Fibroblast of gingiva (primary cell): Measurements from ENCODE around the gene IKZF1.

Experiments used
- DNase-seq: peaks from one replicate; pipeline ENCODE4 v3.0.0-alpha.2; 2011; ENCODE audit warnings: low read depth

The IKZF1 gene

DNA sequence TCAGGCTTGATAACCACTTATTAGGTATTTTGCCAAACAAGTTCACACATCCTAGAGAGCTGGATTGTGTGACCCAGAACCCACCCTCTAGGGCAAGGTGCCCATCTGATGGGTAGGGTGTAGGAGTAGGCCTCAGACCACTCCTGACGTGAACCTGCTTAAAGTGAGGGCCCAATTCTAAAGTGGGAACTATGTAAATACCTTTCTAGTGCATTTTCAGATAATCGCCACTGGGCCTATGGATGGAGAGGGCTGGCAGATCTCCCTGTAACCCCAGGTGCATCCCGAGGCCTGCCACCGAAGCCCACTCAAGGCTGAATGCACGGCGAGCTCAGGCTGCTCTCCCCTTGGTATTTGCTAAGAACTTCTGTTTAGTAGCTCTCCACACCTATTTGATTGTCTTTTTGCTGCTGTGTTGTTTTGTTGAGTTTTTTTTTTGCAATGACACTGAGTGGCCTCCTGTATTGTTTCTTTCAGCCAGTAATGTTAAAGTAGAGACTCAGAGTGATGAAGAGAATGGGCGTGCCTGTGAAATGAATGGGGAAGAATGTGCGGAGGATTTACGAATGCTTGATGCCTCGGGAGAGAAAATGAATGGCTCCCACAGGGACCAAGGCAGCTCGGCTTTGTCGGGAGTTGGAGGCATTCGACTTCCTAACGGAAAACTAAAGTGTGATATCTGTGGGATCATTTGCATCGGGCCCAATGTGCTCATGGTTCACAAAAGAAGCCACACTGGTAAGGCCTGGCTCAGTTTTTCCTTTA is 71.7 kb downstream of the IKZF1 start:
- DNase-seq = no peak

DNA sequence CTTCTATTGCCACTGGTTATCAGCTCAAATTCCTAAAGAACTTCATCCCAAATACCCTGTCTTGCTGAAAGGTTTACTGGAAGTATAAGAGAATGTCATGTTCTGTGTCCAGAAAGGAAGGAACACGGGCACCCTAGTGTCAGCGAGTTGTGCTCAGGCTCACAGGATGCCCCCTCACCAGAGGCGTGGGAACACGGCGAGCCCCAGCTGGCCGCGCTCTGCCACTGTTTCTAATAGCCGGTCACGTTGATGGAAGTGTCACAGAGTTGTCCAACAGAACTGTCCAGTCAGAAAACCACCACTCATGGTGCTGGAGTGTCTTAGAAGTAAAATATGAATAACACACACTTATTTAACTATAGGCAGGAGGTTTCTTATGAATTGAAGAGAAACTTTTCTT is 72.8 kb downstream of the IKZF1 start:
- DNase-seq = no peak

DNA sequence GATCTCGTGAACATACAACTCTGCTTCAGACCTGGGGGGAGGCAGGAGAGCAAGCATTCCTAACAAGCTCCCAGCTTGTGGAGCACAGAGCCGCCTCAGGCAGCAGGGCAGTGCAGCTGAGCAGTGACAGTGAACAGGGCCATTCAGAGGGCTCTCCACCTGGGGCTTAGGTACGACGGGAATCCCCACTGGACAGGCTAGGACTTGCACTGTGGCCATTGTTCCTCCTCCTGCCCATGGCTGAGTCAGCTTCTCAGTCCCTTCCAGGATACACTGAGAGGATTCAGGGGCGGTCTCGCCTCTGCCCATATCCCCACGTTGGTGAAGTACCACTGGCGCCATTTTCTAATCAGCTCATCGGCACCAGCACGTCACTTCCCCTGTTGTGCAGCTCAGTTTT is 74.6 kb downstream of the IKZF1 start:
- no peak for DNase-seq

DNA sequence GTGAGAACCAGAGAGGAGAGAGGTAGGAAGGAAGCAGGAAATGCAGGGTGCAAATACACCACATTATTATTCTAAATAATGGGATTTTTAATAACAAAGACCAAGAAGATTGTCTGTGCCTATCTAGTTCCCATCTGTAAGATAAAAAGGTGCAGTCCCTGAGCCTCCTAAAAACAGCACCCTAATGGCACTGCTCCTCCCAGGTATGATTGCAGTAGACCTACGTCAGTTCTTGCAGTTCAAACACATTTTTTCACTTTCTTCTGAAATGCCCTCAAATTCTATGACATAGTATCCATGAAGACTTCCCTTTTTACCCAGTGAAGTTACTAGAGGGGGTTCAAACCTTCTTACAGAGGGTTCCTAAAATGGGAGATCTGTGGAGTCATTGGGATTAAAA is 75.0 kb downstream of the IKZF1 start:
- DNase-seq = no peak

DNA sequence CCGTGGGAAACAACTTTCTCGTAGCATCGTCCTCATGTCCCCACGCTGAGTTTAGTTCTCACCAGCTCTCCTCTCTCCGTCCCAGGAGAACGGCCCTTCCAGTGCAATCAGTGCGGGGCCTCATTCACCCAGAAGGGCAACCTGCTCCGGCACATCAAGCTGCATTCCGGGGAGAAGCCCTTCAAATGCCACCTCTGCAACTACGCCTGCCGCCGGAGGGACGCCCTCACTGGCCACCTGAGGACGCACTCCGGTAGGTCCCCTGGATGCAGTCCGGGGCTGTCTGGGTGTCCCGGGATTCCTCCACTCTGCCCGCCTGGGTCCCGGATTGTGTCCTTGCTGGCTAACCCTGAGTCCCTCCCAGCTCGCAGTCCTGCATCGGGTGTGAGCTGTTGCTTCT is 77.9 kb downstream of the IKZF1 start:
- DNase-seq = no peak

DNA sequence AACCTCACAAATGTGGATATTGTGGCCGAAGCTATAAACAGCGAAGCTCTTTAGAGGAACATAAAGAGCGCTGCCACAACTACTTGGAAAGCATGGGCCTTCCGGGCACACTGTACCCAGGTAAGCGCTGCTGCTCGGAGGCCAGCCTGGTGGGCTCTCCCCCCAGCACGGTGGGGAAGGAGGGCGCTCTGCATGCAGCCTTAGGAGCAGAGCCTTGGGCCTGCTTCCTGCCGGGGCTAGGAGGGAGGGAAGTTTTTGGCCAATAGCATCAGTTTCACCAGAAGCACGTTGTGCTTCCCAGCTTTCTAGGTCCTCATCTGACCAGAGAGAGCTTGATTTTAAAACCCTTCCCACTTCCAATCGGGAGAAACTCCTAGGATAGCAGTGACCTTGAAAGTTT is 82.8 kb downstream of the IKZF1 start:
- no peak for DNase-seq

DNA sequence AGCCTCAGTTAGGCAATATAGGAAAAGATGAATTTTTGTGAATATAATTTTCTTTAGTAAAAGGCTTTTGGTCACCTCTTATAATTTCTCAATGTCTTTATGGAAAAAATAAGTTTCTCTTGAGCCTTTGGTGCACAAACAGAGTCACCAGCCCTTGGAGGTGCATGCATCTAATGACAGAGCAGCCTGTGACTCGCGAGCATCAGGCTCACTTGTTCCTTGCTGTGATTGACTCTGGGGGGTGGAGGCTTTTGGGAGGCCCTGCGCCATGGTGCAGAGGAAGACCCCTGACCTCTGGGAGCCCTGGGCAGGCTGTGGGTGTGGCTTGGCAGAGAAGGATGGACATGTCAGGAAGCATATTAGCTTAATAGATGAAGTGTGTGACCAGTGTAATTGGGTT is 85.4 kb downstream of the IKZF1 start:
- DNase-seq = no peak

DNA sequence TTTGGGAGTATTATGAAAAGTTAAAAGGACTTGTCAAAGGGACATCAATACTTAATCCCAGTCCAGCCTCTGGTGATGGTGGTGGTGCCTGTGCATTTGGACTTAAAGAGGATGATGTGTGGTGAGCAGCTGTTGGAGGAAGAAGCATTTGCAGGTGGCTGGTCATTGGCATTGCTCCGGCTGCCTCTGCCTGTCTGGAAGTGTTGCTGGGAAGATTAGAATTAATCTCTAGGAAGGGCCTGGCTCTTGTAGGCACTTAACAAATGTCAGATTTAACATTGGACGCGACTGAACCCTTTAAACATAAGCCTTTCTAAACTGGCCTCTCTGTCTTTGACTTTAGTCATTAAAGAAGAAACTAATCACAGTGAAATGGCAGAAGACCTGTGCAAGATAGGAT is 86.9 kb downstream of the IKZF1 start:
- DNase-seq = no peak

DNA sequence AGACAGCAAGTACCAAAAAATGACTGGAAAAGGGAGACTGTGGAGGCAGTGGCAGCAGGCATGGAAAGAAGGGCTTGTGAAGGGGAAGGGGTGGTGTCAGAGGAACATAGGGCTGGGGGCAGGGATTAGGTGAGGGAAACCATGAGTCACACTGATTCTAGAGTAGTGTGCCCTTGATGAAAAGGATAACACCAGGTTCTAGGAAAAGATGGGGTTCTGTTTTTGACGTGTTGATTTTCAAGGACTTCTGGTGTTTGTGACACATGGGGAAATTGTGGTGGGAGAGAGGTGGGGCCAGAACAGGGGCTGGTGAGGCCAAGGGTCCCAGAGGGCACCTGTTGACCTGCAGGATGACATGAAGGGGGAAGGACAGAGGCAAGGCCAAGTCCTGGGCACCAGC is 88.6 kb downstream of the IKZF1 start:
- DNase-seq = no peak

DNA sequence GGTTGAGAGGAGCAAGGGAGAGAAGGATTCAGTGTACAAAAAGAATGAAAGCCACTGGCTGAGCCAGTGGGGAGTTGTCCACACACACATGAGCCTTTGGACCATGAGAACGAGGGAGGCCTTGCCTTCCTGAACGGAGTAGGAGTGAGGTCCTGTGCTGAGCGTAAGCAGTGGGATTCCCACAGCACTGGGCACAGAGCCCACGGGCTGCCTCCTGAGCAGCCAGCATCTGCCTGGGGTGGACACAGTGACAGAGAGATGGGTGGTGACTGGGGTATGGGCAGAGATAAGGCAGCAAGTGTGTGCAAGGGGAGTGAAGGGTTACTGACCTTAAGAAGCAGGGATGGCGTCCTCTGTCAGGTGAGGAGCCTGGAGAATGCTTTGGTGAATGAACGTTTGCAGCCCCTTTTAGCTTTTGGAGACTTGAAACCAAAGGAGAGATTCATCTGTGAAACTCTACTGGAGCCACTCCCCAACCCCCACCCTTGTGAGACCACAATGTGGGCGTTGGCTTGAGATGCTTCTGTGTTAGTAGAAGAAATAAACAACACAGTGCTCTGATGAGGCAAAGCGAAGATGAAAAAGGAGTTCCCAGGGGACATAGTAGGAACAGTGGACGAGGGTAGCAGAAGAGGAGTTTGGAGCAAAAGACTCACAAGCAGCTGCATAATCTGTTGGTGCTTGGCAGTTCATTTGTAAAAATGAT is 89.2 kb downstream of the IKZF1 start:
- no peak for DNase-seq

DNA sequence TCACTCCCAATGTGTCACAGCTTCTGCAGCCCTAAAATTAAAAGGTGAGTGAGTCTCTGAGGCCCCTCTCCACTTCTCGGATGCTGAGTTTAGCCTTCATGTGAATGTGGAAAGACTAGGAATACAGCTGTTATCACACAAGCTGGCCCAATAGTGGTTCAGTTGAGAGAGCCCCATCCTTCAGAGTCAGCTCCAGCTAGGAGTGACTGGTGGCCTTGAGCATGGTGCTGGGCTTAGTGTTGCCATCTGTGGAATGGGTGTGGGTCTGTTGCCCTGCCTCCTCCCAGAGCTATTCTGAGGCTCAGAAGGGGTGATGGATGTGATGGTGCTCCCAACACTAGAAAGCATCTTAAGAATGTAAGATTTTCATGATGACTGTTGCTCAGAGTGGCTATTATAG is 89.8 kb downstream of the IKZF1 start:
- DNase-seq = no peak

DNA sequence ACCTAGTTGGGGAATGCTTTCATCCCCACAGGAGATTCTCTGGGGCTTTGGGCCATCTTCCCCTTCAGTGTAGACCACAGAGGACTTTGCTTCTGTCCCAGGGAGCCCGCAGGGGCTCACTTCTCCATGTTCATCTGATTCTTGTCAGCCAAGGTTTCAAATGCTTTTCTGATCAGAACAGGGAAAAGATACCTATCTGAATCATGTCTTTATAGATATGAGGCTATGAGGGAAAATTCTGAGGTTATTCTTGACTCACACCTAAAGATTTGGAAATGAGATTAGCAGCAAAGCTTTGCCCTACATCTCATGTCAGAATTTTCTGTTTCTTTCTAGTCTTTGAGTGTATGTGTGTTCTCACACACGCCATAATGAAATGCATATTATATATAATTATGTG is 92.3 kb downstream of the IKZF1 start:
- no peak for DNase-seq

DNA sequence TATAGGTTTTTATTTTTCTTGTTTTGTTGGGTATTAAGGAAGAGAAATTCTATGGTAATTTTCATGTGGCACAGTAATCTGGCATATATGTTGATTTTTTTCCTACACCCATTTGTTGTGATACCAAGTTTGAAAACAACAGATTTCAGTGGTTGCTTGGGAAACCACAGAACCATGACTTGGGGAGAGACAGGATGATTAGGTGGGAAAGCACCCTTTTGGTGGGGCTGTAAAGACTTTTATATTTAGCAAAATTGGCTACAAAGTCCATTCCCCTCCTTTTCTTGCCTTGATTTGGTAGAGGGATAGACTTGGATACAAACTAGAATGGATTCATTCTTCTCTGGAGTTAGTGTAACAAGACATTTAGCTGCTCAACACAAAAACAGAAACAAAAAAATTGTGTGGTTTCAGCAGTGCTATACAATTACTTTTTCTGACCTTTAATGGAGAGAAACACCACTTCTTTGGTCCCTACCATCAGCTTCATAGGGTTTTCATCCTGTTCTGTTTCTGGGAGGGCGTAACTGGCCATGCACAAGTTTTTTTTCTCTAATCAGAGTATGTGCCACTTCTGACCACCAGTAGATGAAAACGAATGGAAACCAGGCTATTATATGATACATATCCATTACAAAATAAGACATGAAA is 92.9 kb downstream of the IKZF1 start:
- DNase-seq = no peak

DNA sequence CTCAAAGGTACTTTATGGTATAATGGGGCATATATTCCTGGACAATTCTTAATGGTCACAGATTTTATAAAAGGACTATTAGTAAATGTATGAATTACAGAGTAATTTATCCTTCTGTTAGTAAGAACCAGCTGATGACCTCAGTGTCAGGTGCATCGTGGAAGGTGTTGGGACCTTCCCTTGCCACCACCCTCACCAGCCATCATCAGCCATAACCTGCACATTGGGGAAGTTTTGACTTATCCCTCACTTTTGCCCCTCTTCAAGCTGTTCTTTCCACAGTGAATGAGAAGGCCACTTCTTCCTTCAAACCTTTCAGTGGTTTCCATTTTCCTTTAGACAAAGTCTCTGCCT is 93.4 kb downstream of the IKZF1 start:
- DNase-seq = no peak

DNA sequence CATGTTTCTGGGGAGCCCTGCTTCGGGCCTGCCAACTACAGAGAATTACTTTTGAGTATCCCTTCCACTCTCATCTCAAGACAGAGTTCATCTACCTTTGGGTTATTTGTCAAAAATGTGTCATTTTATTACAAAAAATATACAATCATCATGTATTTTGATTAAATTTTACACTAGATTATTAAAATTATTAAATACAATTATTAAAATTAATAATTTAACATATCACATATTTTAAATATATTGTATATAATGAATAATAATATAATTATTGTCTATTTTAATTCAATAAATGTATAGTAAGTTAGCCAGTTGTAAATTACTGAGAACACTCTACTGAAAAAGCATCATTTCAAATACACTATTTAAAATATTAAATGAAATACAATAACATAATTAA is 94.7 kb downstream of the IKZF1 start:
- DNase-seq = no peak

DNA sequence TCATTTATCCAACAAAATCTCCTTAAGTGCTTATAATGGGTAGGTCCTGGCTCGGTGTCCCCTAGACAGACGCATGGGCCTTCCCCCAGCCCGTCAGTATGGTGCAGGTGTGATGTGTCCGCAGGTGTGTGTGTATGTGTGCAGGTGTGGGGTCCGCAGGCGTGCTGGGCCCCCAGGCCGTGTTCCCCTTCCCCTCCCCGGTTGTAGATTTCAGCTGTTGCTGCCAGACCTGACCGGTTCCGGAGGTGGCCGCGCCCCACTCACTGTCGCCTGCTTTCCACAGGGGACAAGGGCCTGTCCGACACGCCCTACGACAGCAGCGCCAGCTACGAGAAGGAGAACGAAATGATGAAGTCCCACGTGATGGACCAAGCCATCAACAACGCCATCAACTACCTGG is 95.1 kb downstream of the IKZF1 start:
- no peak for DNase-seq

DNA sequence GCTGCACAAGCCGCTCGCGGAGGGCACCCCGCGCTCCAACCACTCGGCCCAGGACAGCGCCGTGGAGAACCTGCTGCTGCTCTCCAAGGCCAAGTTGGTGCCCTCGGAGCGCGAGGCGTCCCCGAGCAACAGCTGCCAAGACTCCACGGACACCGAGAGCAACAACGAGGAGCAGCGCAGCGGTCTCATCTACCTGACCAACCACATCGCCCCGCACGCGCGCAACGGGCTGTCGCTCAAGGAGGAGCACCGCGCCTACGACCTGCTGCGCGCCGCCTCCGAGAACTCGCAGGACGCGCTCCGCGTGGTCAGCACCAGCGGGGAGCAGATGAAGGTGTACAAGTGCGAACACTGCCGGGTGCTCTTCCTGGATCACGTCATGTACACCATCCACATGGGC is 95.6 kb downstream of the IKZF1 start:
- DNase-seq = no peak

DNA sequence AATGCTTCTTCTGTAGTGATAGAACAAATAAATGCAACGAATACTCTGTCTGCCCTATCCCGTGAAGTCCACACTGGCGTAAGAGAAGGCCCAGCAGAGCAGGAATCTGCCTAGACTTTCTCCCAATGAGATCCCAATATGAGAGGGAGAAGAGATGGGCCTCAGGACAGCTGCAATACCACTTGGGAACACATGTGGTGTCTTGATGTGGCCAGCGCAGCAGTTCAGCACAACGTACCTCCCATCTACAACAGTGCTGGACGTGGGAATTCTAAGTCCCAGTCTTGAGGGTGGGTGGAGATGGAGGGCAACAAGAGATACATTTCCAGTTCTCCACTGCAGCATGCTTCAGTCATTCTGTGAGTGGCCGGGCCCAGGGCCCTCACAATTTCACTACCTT is 99.9 kb downstream of the IKZF1 start:
- DNase-seq = no peak

DNA sequence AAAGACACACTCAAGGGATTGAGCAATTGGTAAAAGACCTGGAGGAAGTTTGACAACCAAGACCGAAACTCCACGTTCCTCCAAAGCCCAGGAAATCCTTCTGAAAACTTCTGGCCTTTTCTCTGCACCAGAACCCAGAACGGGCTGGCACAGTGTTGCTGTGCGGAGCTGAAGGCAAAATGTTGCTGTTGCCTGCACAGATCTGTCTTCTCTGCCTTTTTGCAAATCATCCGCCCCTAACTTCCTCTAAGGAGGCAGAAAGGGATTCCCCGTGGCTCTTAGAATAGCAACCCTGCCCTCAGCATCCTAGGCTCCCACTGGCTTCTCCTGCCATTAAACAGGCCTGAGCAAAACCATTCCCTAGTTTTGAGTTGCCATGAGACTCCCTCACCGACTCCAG is 100.7 kb downstream of the IKZF1 start:
- no peak for DNase-seq

DNA sequence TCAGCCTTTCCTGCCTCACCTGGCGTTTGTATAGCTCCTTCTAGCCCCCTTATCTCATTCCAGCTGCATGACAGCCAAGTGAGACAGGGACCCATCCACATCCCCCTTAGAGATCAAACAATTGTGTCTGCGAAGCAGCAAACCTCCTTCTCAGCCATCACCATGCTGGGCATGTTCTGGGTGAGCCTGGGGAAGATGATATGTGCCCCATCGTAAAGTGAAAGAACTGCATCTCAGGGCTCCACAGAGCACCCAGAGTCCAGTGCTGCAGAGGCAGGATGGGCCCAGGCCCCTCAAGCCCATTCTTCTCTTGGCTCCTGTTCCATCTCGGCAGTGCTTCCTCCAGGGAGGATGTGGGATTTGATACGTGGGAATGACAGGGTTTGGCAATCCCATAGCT is 102.4 kb downstream of the IKZF1 start:
- no peak for DNase-seq

DNA sequence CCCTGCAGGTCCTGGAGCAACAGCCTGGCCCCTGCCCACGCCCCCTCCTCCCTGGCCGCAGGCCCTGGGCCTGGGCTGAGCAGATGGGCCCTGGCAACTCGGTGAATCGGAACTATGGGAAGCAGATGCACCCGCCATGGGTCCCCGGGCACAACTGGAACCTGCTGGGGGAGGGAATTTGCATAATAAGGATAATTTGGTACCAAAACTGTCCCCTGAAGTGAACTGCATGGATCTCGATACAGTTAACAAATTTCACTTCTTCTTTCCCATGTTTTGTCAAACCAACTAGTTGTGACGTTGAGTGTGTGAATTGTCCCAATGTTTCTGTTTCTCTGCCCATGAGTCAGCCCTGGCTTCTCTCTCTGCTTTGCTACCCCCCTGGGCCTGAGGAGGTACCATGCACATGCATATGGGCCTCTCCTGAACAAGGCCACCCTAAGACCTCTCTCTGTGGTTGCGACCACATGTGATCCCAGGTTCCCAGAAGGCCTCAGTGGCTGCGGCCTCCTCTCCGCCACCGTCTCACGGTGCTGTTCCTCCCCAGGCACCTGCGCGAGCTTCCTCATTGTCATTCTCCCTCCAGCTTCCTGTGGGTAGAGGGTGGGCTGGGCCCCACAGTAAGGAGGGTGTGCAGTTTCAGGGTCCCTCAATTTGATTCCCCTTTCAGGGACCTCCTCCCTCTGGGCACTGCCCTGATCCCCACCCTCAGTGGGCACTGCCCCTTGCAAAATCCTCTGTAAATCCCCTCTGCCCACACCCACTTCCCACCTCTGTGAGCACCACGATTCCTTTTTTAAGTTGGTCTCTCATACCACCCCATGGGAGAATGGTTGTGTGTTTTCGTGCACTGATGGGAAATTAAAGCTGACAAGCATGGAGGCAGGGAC is 105.6 kb downstream of the IKZF1 start:
- no peak for DNase-seq

DNA sequence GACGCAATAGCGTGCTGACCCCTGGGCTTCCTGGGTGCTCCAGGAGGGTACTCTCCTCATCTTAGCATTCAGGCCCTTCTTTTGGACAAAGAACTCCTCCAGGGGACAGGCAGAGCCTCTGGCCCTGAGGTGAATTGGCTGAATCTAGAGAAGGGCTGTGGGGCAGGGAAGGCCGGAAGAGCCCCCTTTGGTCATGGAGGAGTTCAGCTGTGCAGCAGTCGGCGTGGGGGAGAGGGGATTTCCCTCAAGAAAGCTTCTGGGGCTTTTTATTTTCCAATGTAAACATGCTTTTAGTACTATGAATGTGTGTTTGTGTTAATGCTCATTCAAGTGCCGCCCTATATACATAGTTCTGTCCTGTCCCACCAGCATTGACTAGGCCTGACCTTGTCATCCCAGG is 106.8 kb downstream of the IKZF1 start:
- no peak for DNase-seq

DNA sequence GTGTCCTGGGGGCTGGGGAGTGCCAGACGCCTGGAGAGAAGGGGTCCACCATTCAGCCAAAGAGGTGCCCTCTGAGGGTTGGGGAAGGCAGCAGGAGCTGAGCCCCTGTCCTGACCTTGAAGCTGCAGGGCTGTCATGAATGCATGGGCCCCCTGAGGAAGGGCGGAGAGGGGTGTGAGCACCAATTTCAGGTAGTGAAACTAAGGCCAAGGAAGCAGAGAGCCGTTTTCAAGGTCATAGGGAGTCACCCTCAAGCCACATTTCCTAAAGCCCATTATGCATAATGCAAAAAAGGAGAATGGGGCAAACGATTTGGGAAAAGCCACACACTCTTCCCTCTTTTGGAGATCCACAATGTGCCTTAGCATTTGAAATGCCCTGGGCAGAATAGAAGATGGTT is 108.5 kb downstream of the IKZF1 start:
- no peak for DNase-seq
